HL-60 (cell line): ENCODE measurements around the gene DOCK6.

Experiments
- DNase-seq, 2 experiments: peaks; one replicate each; pipeline ENCODE4 v3.0.0-alpha.2; 2010 to 2020; ENCODE audit warnings: low read depth in 1 of 2, low spot score in 1 of 2
- H3K27ac ChIP-seq: fragments of 250-450 bp; sonication (Bioruptor Pico); replicated peaks from 2 replicates; pipeline ENCODE4 v1.5.1; 2020; ENCODE audit warnings: mild to moderate bottlenecking, moderate library complexity
- H3K27me3 ChIP-seq: fragments of 250-450 bp; sonication (Bioruptor Pico); 2 replicates; pipeline ENCODE4 v1.5.1; 2021; ENCODE audit warnings: mild to moderate bottlenecking, moderate library complexity; ENCODE audit not compliant: insufficient read depth, poor library complexity, severe bottlenecking
- H3K4me3 ChIP-seq: replicated peaks from 2 replicates; pipeline ENCODE4 v1.5.1; 2011; ENCODE audit warnings: mild to moderate bottlenecking, control low read depth, low read length; ENCODE audit not compliant: insufficient read depth
- GABPA ChIP-seq: IDR thresholded peaks from 2 replicates; pipeline ENCODE4 v1.6.1; 2012; ENCODE audit warnings: low read depth
- POLR2AphosphoS5 ChIP-seq: IDR thresholded peaks from 2 replicates; pipeline ENCODE4 v1.6.1; 2012; ENCODE audit warnings: low read depth
- SPI1 ChIP-seq: IDR thresholded peaks from 2 replicates; pipeline ENCODE4 v1.6.1; 2012; ENCODE audit warnings: low read depth, mild to moderate bottlenecking, borderline replicate concordance
- TF ChIP-seq, protein P1 (sequence below): IDR thresholded peaks from one replicate; pipeline ENCODE4 v1.5.1; 2011; ENCODE audit warnings: low read length, control low read depth, inconsistent platforms; ENCODE audit not compliant: insufficient read depth
- TF ChIP-seq, protein P2 (sequence below): IDR thresholded peaks from 2 replicates; pipeline ENCODE4 v1.6.1; 2012; ENCODE audit warnings: low read depth; ENCODE audit not compliant: insufficient replicate concordance

The DOCK6 gene

DNA sequence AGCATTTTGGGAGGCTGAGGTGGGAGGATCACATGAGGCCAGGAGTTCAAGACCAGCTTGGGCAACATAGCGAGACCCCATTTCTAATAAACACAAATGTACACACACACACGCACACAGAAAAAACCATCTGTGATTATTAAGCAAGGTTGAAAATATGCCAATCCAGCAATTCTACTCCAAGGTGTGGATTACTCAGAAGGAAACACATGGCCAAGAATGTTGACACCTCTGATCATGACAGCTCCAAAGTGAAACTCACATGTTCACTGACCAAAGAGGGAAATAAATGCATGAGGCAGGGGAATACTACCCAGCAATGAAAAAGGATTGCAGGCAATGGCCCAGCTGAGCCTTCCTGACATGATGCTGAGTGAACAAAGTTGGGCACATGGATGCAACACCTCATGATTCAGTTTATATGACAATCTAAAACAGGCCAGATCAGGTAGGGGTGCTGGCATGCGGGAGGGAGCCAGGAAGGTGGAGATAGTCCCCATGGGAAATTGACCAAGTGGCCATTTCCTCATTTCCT is 4.4 kb downstream of the DOCK6 start:
- no peak overlapping the region for H3K27ac ChIP-seq
- TF ChIP-seq POLR2AphosphoS5: no peak
- H3K27me3 ChIP-seq: peaks cover 18% of the 10 kb centered on the region
- no peak overlapping the region for H3K4me3 ChIP-seq
- no peak for DNase-seq

DNA sequence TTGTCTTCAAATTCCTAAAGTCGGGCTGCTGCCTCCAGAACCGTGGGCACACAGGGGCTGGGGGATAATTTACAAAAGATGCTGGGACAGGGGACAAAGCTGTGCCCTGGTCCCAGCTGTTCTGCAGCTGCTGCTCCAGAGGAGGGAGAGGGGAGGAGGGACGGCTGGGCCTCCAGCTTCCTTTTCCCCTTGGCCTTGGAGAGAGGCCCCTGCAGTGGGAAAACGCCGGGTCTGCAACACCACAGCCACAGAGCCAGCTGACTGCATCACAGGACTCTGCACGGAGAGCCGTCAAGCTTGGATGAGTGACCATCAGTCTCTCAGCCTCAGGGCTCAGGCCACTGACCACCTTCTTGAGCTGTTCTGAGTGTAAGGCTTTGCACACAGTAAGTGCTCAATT is 6.1 kb downstream of the DOCK6 start:
- no peak overlapping the region for H3K4me3 ChIP-seq
- TF ChIP-seq, protein P1, sequence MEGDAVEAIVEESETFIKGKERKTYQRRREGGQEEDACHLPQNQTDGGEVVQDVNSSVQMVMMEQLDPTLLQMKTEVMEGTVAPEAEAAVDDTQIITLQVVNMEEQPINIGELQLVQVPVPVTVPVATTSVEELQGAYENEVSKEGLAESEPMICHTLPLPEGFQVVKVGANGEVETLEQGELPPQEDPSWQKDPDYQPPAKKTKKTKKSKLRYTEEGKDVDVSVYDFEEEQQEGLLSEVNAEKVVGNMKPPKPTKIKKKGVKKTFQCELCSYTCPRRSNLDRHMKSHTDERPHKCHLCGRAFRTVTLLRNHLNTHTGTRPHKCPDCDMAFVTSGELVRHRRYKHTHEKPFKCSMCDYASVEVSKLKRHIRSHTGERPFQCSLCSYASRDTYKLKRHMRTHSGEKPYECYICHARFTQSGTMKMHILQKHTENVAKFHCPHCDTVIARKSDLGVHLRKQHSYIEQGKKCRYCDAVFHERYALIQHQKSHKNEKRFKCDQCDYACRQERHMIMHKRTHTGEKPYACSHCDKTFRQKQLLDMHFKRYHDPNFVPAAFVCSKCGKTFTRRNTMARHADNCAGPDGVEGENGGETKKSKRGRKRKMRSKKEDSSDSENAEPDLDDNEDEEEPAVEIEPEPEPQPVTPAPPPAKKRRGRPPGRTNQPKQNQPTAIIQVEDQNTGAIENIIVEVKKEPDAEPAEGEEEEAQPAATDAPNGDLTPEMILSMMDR: no peak
- TF ChIP-seq GABPA (no peak), SPI1 (no peak), POLR2AphosphoS5 (no peak)
- TF ChIP-seq, protein P2, sequence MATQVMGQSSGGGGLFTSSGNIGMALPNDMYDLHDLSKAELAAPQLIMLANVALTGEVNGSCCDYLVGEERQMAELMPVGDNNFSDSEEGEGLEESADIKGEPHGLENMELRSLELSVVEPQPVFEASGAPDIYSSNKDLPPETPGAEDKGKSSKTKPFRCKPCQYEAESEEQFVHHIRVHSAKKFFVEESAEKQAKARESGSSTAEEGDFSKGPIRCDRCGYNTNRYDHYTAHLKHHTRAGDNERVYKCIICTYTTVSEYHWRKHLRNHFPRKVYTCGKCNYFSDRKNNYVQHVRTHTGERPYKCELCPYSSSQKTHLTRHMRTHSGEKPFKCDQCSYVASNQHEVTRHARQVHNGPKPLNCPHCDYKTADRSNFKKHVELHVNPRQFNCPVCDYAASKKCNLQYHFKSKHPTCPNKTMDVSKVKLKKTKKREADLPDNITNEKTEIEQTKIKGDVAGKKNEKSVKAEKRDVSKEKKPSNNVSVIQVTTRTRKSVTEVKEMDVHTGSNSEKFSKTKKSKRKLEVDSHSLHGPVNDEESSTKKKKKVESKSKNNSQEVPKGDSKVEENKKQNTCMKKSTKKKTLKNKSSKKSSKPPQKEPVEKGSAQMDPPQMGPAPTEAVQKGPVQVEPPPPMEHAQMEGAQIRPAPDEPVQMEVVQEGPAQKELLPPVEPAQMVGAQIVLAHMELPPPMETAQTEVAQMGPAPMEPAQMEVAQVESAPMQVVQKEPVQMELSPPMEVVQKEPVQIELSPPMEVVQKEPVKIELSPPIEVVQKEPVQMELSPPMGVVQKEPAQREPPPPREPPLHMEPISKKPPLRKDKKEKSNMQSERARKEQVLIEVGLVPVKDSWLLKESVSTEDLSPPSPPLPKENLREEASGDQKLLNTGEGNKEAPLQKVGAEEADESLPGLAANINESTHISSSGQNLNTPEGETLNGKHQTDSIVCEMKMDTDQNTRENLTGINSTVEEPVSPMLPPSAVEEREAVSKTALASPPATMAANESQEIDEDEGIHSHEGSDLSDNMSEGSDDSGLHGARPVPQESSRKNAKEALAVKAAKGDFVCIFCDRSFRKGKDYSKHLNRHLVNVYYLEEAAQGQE: no peak
- no peak overlapping the region for H3K27ac ChIP-seq
- no peak for DNase-seq
- peaks cover 5% of the 10 kb centered on the region for H3K27me3 ChIP-seq

DNA sequence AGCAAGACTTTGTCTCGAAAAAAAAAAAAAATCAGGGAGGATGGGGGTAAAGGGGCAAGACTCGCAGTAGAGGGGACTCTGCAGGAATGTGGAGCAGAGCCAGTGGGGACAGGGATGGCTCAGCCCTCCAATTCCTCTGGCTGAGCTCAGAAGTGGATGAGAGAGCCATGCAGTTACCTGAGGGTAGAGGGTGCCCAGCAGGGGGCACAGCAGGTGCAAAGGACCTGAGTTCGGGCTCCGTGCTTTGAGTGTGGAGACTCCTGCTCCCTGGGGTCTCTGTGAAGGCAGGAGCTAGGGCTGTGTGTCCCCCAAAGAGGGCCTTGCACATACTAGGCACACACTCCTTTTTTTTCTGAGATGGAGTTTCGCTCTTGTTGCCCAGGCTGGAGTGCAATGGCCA is 7.7 kb downstream of the DOCK6 start:
- Histone ChIP-seq H3K4me3 (no peak overlapping the region), H3K27ac (no peak overlapping the region), H3K27me3 (no peaks in the 10 kb centered on the region)
- DNase-seq: no peak
- TF ChIP-seq, protein P2: no peak
- TF ChIP-seq, protein P1: no peak
- TF ChIP-seq SPI1 (no peak), GABPA (no peak), POLR2AphosphoS5 (no peak)

DNA sequence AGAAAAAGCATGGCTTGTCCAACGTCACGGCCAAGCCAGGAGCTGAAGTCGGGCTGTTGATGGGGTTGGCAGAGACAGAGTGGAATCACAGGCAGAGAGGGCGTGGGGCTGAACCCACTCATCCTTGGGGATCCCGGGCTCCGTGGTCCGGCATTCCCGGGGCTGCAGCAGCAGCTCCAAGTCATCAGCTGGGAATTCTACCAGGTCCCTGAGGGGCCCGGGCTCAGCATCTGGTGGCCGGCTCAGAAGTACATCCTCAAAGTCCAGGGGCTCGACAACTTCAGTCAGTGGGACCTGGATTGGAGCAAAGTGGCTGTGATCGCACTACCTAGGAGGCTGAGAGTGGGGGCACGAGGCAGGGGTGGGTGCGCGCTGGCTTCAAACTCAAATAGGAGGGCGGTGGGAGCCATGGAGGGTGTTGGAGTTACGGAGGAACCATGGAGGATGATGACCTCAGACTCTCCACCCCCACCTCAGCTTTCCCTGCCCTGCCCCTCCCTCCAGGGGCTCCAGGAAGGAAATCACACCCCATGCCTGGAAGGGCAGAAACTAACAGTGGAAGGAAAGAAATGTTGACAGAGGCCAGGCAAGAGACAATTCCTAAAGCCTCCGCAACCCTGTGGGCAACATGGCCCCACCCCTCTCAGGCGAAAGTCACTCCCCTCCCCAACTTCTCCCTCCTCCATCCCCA is 9.5 kb downstream of the DOCK6 start:
- no peaks in the 10 kb centered on the region for H3K27me3 ChIP-seq
- DNase-seq: no peak
- TF ChIP-seq POLR2AphosphoS5 (no peak), SPI1 (no peak), GABPA (no peak)
- TF ChIP-seq, protein P1: no peak
- TF ChIP-seq, protein P2: no peak
- H3K27ac ChIP-seq: no peak overlapping the region
- no peak overlapping the region for H3K4me3 ChIP-seq
